Astrocyte (in vitro differentiated cells and primary cell): ENCODE results near the gene SH3BP5. TPM values are rescaled to one million over a fixed set of nuclear protein-coding genes. Genes with fewer than 3 reads are reported as not detected.

Experiments
- DNase-seq: peaks from one replicate; pipeline ENCODE4 v3.0.0-alpha.2; 2010; ENCODE audit warnings: low read depth
- FAIRE-seq: peaks from 2 replicates; lab custom pipeline; 2011; peaks lifted over from hg19 to GRCh38; lab: Jason Lieb, UNC
- H2AFZ ChIP-seq: 2 replicates; pipeline ENCODE4 v1.6.0; 2012; ENCODE audit warnings: low read depth, low read length, inconsistent platforms
- H3K27ac ChIP-seq: 2 replicates; pipeline ENCODE4 v1.5.1; 2011; ENCODE audit warnings: low read depth, low read length, inconsistent platforms
- H3K27me3 ChIP-seq: 2 replicates; pipeline ENCODE4 v1.6.0; 2011; ENCODE audit warnings: low read length, inconsistent platforms; ENCODE audit not compliant: insufficient read depth
- H3K36me3 ChIP-seq: 2 replicates; pipeline ENCODE4 v1.5.1; 2011; ENCODE audit warnings: low read length, inconsistent platforms; ENCODE audit not compliant: insufficient read depth
- H3K4me1 ChIP-seq: 2 replicates; pipeline ENCODE4 v1.5.1; 2011; ENCODE audit warnings: low read length, inconsistent platforms; ENCODE audit not compliant: insufficient read depth
- H3K4me2 ChIP-seq: 2 replicates; pipeline ENCODE4 v1.6.0; 2012; ENCODE audit warnings: low read length, inconsistent platforms
- H3K4me3 ChIP-seq: 2 replicates; pipeline ENCODE4 v1.5.1; 2011; ENCODE audit warnings: low read depth, mild to moderate bottlenecking, low read length, inconsistent platforms; ENCODE audit not compliant: insufficient read depth
- H3K79me2 ChIP-seq: 2 replicates; pipeline ENCODE4 v1.6.0; 2012; ENCODE audit warnings: mild to moderate bottlenecking, low read length, inconsistent platforms; ENCODE audit not compliant: insufficient read depth
- H3K9ac ChIP-seq: 2 replicates; pipeline ENCODE4 v1.6.0; 2012; ENCODE audit warnings: mild to moderate bottlenecking, low read length, inconsistent platforms
- H3K9me3 ChIP-seq: 2 replicates; pipeline ENCODE4 v1.5.1; 2012; ENCODE audit warnings: low read depth, mild to moderate bottlenecking, low read length, inconsistent platforms; ENCODE audit not compliant: insufficient read depth
- H4K20me1 ChIP-seq: 2 replicates; pipeline ENCODE4 v1.6.0; 2012; ENCODE audit warnings: low read length, inconsistent platforms; ENCODE audit not compliant: insufficient read depth
- H3K27ac Mint-ChIP-seq: one replicate; pipeline ENCODE4 v1.8.0; 2021; ENCODE audit warnings: mild to moderate bottlenecking, mixed read lengths; ENCODE audit not compliant: unreplicated experiment
- H3K27me3 Mint-ChIP-seq: one replicate; pipeline ENCODE4 v1.8.0; 2021; ENCODE audit warnings: low read depth, mixed read lengths; ENCODE audit not compliant: unreplicated experiment
- H3K36me3 Mint-ChIP-seq: one replicate; pipeline ENCODE4 v1.8.0; 2021; ENCODE audit warnings: low read depth, mixed read lengths; ENCODE audit not compliant: unreplicated experiment
- H3K4me1 Mint-ChIP-seq: one replicate; pipeline ENCODE4 v1.8.0; 2021; ENCODE audit warnings: low read depth, mixed read lengths; ENCODE audit not compliant: unreplicated experiment
- H3K4me3 Mint-ChIP-seq: one replicate; pipeline ENCODE4 v1.8.0; 2021; ENCODE audit warnings: mild to moderate bottlenecking, moderate library complexity, mixed read lengths; ENCODE audit not compliant: unreplicated experiment
- H3K9me3 Mint-ChIP-seq: one replicate; pipeline ENCODE4 v1.8.0; 2021; ENCODE audit warnings: mild to moderate bottlenecking, mixed read lengths; ENCODE audit not compliant: unreplicated experiment
- EZH2 ChIP-seq: IDR thresholded peaks from 2 replicates; pipeline ENCODE4 v1.6.1; 2012; ENCODE audit warnings: mild to moderate bottlenecking, low read length, inconsistent platforms; ENCODE audit not compliant: insufficient read depth
- total RNA-seq: library from RNA; stranded (reverse); gene quantifications from 2 replicates; pipeline ENCODE4 v1.2.1, GENCODE V29; 2021
- TF ChIP-seq, protein P1 (sequence below): IDR thresholded peaks from 2 replicates; pipeline ENCODE4 v1.5.1; 2011; ENCODE audit warnings: low read depth, mild to moderate bottlenecking, inconsistent platforms, low read length, moderate library complexity; ENCODE audit not compliant: insufficient read depth

The SH3BP5 gene
- total RNA-seq, 1 donor from 2014 or later = 25.2 TPM

DNA sequence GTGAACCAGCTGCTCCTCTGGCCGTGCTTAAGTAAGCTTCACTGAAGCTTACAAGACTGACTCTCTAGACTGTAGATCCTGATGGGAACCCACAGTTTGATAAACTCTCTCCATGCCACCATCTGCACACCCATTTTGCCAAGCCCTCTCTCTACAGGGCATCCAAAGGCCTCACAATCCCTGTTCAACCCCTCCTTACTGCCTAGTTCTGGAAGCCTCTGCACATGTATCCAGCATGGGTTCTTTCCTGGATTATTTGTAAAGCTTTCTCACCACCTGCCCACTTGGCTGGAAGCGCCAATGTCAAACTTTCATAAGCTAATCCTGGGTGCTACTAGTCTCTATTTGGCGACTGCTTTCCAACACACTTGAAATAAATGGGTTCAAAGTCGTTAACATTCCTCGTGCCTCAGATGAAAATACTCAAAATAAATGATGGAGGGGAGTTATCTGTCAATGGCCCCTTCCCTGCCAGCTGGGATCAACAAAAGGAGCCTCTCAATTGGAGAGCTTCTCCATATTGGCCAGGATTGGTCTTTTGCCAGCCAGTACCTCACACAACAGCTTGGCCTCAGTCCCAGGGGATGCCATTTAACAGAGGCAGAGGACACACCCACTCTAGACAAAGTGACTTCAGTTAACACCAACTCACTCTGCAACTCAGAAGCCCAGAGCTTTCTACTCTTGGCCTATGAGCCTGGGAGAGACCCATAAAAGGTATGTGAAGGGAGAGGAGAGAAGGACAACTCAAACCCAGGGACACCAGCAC is 48.1 kb downstream of the SH3BP5 start:
- H3K9ac ChIP-seq = no peak overlapping the region
- H3K4me2 ChIP-seq = no peak overlapping the region
- H2AFZ ChIP-seq = no peak overlapping the region
- no peak overlapping the region for H3K27ac Mint-ChIP-seq
- TF ChIP-seq, protein P1, sequence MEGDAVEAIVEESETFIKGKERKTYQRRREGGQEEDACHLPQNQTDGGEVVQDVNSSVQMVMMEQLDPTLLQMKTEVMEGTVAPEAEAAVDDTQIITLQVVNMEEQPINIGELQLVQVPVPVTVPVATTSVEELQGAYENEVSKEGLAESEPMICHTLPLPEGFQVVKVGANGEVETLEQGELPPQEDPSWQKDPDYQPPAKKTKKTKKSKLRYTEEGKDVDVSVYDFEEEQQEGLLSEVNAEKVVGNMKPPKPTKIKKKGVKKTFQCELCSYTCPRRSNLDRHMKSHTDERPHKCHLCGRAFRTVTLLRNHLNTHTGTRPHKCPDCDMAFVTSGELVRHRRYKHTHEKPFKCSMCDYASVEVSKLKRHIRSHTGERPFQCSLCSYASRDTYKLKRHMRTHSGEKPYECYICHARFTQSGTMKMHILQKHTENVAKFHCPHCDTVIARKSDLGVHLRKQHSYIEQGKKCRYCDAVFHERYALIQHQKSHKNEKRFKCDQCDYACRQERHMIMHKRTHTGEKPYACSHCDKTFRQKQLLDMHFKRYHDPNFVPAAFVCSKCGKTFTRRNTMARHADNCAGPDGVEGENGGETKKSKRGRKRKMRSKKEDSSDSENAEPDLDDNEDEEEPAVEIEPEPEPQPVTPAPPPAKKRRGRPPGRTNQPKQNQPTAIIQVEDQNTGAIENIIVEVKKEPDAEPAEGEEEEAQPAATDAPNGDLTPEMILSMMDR = no peak
- TF ChIP-seq EZH2 = no peak
- H3K79me2 ChIP-seq = peaks cover 44% of the 10 kb centered on the region
- no peak overlapping the region for H3K27ac ChIP-seq
- no peaks in the 10 kb centered on the region for H3K9me3 ChIP-seq
- peaks cover 9% of the 10 kb centered on the region for H3K4me1 Mint-ChIP-seq
- peaks cover 2% of the 10 kb centered on the region for H3K36me3 ChIP-seq
- H4K20me1 ChIP-seq = peaks cover 54% of the 10 kb centered on the region
- H3K4me1 ChIP-seq = peaks cover 5% of the 10 kb centered on the region
- peak; percentile 13 for DNase-seq
- H3K9me3 Mint-ChIP-seq = no peaks in the 10 kb centered on the region
- no peaks in the 10 kb centered on the region for H3K27me3 Mint-ChIP-seq
- H3K36me3 Mint-ChIP-seq = peaks cover 10% of the 10 kb centered on the region
- no peak overlapping the region for H3K4me3 ChIP-seq
- H3K27me3 ChIP-seq = no peaks in the 10 kb centered on the region
- no peak overlapping the region for H3K4me3 Mint-ChIP-seq
- no peak for FAIRE-seq

DNA sequence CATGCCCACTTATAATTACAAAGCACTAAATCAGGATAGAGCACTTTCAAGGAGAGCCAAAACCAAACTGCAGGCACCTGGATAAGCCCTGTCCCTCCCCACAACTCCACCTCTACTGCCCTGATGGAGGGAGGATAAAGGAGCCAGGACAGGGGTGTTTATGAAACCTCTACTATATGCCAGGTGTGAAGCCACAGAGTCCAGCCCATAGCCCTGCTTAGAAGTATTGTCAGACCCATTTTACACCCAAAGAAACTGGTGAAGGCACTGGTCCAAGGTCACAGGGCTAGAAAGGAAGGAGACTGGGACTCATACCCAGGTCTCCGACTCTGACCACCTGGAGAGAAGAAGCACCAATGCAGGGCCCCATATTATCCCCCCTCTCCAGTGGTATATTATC is 48.7 kb downstream of the SH3BP5 start:
- Histone ChIP-seq H3K36me3 (peaks cover 2% of the 10 kb centered on the region), H3K27ac (no peak overlapping the region), H2AFZ (no peak overlapping the region), H3K4me1 (peaks cover 5% of the 10 kb centered on the region), H3K9ac (no peak overlapping the region), H3K4me2 (no peak overlapping the region), H3K4me3 (no peak overlapping the region), H3K9me3 (no peaks in the 10 kb centered on the region), H3K79me2 (peaks cover 38% of the 10 kb centered on the region), H3K27me3 (no peaks in the 10 kb centered on the region), H4K20me1 (peaks cover 52% of the 10 kb centered on the region)
- Mint-ChIP-seq H3K36me3 (peaks cover 10% of the 10 kb centered on the region), H3K9me3 (no peaks in the 10 kb centered on the region), H3K4me1 (peaks cover 14% of the 10 kb centered on the region), H3K4me3 (peak overlapping the region; percentile 22), H3K27me3 (no peaks in the 10 kb centered on the region), H3K27ac (no peak overlapping the region)
- FAIRE-seq (no peak), DNase-seq (no peak)
- TF ChIP-seq, protein P1 = no peak
- no peak for TF ChIP-seq EZH2

DNA sequence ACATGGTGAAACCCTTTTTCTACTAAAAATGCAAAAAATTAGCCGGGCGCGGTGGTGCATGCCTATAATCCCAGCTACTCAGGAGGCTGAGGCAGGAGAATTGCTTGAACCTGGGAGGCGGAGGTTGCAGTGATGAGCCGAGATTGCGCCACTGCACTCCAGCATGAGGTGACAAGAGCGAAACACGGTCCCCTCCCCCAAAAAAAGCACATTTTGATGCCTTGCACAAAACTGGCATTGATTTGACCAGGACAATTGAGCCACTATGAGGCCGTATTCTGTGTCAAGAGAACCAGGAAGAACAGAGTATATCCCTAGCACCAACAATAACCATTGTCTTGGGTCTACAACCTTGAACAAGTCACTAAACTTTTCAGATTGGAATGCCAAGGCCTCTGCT is 50.6 kb downstream of the SH3BP5 start:
- no peaks in the 10 kb centered on the region for H3K9me3 Mint-ChIP-seq
- DNase-seq = no peak
- H3K4me1 Mint-ChIP-seq = peaks cover 14% of the 10 kb centered on the region
- Histone ChIP-seq H3K9me3 (no peaks in the 10 kb centered on the region), H2AFZ (no peak overlapping the region), H3K27ac (no peak overlapping the region), H3K79me2 (peaks cover 44% of the 10 kb centered on the region), H3K4me3 (no peak overlapping the region), H3K36me3 (peaks cover 2% of the 10 kb centered on the region), H3K27me3 (no peaks in the 10 kb centered on the region), H3K9ac (no peak overlapping the region), H3K4me1 (peaks cover 5% of the 10 kb centered on the region), H3K4me2 (no peak overlapping the region), H4K20me1 (peaks cover 47% of the 10 kb centered on the region)
- H3K27me3 Mint-ChIP-seq = no peaks in the 10 kb centered on the region
- TF ChIP-seq, protein P1 = no peak
- no peak for TF ChIP-seq EZH2
- no peak for FAIRE-seq
- no peak overlapping the region for H3K4me3 Mint-ChIP-seq
- no peak overlapping the region for H3K27ac Mint-ChIP-seq
- peaks cover 7% of the 10 kb centered on the region for H3K36me3 Mint-ChIP-seq
